PC-9 (cell line): ENCODE data around the gene GHR.

Experiments used
- CTCF ChIP-seq: fragments of 200-600 bp; sonication (generic); conservative IDR thresholded peaks from 2 replicates; pipeline ENCODE4 v1.6.1; 2017; ENCODE audit warnings: mixed run types, antibody characterized with exemption, mild to moderate bottlenecking, moderate library complexity
- EZH2 ChIP-seq: fragments of 200-600 bp; sonication (generic); IDR thresholded peaks from 2 replicates; pipeline ENCODE4 v1.8.0; 2017; ENCODE audit warnings: antibody characterized with exemption, low read depth

DNA sequence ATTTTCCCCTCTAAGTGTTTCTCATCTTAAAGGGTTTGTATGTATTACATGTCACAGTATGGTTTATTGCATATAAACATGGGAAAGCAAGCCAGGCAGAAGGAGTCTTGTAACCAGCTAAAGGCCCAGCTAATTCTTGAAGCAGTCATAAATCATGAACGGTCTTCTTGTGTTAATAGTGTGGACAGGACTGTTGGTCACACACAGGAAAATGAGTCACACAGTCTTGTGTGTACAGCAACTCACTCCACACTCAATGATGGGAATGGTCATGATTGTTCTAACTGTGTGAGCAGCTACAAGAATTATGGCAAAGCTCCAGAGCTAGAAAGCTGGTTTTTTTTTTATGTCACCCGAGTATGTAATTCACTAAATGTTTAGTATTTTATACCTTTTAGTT, 123.9 kb downstream of the GHR start:
- TF ChIP-seq CTCF (no peak), EZH2 (no peak)
